HG03045 (cell line): ENCODE results near the gene FHIT.

ENCODE experiments used
- ATAC-seq: cut with Tn5 transposase; IDR thresholded peaks from one replicate; pipeline ENCODE4 v1.9.1; 2021; ENCODE audit warnings: mild to moderate bottlenecking, moderate library complexity; ENCODE audit not compliant: unreplicated experiment

Gene FHIT

DNA sequence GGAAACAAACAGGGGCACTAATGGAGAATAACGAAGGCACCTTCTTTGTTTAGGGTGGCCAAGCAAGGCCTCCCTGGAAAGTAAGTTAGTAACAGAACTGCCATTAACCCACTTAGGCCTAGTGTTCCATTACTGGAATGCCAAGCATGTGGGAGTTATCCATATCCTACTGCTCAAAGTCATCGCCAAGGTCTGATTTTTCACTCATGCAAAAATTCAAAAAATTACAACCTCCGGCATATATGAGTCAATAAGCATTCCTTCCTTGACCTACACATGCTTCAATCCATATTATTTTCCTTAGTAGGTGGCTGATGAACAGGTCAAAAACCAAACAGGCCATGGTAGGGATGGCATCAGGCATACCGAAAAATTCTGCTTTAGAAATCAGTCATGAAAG, 1097.2 kb downstream of the FHIT start:
- ATAC-seq = no peak

DNA sequence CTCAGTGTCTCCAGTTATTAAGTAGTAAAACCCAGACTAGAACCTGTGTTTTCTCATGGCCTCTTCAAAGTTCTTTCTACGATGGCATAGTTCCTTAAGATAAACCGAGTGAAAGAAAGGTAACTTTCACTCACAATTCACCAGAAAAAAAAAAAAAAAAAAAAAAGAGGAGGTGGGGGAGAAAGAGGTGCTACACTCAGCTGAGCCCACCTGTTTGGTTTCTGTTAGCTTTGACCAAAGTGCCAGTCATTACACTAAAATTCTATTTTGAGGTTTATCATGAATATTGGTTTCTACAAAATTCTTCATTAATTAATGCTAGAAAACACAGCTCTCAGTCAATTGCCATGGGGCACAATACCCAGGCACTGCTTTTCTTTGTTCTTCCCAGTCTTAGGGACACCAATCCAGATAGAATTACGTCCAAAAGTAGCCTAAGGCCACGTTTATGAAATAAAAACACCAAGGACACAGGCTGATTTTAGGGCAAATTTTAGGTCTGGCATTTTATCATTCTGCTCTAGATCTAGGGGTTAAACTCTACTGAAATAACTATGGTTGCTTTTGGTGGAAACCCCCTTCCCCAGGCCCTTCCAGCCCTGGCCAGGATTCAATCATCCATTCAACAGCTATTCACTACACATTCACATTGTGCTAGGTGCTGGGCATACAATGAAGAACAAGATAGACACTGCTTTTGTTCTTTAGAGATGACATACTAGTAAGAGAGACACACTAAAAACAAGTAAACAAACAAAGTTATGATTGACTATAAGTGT, 1097.8 kb downstream of the FHIT start:
- ATAC-seq = no peak

DNA sequence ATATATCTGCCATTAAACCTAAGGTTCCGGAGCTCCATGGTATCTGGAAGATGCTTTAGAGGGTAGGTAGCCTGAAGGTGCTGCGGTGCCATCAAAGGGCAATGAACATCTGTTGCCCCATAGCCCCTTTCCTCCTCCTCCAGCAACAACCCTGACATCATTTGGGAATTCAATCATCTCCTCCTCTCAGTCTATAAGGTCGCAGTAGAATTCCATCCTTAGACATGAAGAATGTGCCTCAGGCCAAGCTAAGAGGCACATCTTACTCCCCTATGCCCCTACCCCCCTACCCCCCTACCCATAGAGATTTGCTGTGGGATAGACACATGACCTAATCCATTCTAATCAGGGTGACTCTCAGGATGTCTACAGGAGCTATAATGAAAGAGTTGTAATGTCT, 1101.8 kb downstream of the FHIT start:
- no peak for ATAC-seq

DNA sequence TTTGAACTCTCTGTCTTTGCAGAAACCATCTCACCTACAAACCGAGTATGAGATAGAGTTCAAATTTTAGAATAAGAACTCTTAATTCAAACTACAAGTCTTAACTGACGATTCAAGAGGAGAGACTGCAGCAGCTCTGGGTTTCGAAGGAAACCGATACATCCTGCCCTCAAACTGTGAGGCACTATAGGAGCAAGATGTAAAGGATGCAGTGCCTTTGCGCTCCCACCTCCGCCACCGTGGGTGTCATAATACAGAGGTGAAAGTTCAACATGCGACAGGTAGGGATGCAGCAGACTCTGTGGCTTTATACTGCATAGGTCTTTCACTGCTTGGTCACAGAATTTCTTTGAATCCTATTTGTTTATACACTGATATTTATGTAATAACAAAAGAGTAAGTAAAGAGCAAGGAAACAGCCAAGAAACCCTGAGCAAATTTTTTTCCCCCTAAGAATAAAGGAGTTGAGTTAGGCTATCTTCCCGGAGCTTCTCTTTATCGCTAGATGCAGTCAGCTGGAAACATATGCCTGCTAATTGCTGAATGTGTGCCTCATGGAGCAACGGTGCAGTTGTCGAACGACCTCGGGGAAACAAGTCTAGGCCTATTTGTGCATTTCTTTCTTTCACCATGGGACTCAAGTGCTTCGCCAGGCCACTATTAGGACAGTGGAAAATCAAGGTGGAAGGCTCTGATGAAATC, 1103.9 kb downstream of the FHIT start:
- ATAC-seq = no peak

DNA sequence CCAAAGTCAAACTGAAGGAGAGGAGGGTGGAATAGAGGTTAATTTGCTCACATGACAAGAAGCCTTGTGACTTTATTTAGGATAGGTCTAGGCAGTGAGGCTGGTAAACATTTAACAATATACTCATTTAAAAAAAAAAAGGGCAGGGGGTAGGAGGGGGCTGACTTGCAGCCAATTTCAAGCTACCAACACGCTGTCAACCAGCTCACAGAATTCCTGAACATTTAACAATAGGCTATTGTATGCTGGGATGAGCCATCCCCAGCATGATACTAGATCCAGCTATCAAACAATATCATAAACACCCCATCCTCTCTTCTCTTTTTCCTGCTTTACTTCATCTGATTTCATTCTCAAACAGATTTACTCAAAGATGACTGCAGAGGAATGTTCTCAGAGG, 1105.1 kb downstream of the FHIT start:
- ATAC-seq = no peak

DNA sequence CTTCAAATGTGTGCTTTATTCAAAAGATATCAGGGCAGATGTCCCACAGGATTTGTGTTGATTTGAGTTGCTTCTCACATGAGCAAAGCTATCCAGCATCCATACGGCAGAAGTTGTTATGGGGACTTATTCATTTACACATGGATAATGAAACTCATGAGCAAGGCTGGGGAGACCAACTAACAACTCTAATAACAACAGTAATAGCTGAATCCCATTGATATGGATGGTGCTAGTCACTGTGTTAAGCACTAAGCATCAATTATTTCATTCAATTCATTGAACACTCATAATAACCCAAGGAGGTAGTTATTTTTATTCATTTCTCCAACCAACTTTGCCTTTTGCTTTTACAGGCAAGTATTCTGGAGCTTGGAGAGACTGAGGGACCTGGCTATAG, 1107.2 kb downstream of the FHIT start:
- ATAC-seq = no peak

DNA sequence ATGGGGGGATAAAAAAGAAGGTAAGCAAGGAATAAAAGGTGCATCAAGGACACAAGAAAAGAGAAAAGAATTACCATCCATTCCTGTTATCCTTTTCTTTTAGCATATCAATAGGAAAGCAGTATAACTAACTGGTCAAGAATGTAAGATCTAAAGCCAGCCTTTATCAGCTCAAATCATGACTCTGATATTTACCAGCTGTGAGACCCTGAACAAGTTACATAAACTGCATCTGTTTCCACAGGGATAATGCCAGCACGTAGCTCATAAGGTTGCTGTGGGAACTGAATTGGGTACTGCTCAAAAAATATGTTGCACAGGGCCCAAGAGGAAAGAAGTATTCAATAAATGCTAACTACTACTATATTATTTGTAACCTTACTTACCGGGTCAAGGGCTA, 1109.2 kb downstream of the FHIT start:
- ATAC-seq = no peak

DNA sequence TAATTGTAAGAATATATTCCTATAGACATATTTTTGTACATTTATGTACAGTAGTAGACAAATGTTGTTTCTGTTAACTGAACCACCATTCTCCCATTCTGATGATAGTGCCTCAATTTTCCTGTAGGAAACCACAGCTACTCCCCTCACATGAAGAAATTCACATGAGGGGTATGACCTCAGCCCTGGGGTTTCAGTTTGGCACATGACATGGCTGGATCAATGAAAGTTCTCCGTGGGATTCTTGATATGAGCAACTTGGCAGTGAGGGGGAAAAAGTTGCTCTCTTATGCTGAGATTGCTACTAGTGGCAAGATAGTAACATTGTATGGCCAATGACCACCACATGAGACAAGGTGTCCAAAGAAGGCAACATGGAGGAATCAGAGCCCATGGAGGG, 1111.1 kb downstream of the FHIT start:
- no peak for ATAC-seq

DNA sequence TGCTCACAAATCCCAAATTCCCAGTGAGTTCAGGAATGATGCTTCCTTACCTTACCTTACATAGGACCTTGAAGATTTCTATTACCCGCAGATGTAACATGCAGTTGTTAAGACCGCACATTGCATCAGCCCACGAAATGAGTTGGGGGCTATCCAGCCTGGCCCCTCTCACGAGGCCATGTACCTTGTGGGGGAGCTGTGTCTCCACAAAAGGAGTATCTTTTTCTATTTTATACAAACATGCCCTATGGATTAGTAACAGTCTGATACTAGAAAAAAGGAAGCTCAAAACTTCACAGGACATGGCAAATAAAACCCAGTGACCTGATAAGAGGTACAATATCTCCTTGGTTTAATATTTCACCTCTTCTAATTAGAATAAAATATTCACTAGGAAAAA, 1114.7 kb downstream of the FHIT start:
- ATAC-seq = no peak

DNA sequence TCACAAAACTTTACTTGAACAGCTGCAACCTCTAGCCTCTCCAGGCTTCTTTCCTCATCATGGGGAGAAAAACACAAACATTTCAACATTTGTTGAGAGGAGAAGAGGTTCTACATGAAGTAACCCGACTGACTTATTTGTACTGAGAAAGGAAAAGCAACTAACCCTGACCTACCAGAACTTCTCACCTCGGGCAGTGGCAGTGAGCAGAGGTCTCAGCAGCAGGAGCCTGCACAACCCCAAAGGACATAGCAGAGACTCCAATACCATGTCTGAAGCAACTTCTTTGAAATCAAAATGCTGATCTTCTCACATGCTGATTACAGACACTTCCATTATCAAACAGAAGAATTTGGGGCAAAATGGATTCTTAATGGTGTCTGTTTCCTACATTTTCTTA, 1115.8 kb downstream of the FHIT start:
- no peak for ATAC-seq

DNA sequence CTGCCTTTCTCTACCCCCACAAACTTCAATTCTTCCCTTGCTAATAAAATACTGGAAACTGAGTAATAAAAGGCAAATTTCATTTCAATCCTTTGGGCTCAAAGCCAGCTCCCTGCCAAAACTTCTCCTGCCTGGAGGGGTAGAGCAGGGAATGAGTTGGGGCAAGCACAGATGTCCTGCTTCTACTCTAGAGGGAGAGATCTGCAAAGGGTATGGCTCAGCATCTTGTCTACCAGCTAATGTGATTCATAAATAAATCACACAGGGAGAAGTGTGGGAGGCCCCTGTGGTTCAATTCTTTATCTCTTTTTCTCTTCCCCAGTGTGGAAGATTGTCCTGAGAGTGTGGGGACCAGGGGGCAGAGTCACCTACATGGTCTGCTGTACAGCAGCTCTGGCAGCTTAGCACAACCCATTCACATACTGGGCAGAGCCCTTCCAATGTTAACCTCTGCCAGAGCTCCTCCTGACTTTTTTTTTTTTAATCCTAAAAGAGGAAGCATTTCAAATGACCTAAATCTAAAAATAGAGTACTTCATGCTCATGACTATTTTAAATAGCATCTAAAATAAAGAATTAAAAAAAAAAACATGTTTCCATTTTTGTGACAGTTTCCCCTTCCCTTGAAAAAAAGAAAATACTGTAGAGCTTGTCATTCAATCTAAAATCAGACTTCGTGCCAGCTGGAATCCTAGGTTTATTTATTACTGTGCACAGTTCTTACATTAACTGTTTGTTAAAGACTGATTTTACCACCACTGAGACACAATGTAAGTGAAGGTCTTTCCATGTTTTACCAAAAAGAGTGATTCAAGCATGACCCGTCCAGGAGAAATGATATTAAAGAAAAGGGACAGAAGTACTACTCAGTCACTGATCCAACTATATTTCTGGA, 1117.7 kb downstream of the FHIT start:
- ATAC-seq = no peak

DNA sequence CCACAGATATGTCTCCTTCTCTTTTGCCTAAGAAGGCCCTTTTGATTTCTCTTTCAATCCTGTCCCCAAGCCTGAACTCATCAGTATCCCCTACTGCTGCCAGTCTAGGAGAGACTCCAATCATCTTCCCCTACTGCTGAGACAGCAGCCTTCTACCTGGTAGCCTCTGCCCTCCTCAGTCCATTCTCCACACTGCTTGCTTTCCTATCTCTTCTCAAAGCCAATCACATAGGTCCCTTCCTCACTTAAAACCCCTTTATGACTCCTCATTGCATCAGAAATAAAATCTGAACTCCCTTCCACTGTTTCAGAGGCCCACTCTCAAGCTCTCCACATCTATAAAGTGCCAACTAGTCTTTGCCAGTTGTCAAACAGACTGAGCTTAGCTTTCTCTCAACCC, 1119.6 kb downstream of the FHIT start:
- ATAC-seq = no peak

DNA sequence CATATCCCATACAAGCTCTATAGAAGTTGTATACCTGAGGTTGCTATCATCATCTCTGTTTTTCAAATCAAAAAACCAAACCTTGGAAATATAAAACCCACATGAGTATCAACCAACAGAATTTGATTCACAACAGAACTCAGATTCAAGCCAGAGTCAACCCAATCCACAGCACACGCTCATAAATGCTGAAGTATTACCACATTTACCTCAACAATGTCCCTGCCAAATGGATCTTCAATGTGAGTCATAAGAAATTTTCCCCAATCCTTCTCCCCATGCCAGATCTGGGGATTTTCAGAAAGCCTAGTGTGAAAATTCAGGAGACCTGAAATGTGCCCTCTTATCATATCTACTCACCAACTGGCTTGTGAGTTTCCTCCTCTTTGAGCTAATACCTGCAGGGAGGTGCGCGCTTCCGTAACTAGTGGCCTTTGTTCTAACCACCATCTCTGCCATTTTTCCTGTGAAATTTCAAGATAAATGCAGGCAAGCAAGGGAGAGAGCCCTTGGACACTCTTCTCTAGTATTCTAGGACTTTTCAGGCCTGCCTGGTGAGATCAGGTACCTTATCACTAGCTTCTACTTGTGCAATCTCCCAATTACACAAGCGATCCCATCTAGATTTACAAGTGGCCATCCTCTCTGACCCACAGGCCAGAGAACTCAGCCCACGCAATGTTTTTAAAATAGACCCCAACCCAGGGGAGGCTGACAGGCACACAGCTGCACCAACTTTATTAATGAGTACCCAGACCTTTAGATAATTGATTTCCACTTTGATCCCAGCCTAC, 1124.5 kb downstream of the FHIT start:
- ATAC-seq = no peak

DNA sequence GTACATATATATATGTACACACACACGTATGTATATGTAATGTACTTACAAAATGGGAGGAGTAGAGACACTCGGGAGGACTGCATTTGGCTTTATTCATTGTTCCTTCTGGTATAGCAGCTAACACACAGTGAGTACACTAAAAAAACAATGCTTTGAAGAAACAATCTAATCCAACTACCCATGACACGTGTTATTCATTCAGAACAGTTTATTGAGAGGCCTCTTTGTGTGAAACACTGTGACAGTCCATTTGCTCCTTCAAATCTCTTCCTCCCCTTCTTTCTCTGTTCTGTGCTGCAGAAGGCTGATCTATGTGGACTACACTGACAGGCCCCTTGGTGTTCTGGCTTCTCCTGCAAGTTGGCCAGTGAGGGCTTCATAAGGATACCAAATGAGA, 1125.6 kb downstream of the FHIT start:
- ATAC-seq = no peak

DNA sequence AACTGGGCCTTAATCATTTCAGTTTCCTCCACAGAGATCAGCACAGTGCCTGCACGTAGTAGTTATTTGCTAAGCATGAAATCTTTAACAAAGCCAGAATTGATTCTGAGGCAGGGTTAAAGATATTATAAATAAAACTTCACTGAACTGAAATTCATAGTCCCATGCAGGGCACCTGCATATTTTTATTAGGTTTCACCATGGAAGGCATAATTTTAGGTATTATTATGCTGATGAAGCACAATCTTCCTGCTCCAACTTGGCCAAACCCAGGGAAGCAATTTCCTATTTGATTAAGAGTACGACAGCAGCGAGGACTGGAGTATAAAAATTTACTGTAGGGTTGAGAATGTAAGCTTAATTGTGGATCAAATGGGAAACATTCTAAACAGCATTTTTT, 1131.0 kb downstream of the FHIT start:
- ATAC-seq = no peak

DNA sequence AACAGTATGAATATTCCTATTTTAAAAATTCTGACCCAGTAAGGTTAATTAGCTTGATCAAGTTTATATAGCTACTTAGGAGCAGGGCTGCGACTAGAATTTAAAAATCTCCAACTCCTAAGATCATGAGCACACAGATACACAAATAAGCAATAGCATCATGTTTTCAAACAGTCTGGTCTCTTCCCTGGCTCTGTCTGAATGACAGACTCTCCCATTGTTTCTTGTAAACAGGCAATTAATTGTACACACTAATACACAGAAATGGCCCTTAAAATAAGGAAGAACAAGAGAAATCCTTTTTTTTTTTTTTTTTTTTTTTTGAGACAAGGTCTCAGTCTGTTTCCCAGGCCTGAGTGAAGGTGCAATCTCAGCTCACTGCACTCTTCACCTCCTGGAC, 1137.1 kb downstream of the FHIT start:
- no peak for ATAC-seq

DNA sequence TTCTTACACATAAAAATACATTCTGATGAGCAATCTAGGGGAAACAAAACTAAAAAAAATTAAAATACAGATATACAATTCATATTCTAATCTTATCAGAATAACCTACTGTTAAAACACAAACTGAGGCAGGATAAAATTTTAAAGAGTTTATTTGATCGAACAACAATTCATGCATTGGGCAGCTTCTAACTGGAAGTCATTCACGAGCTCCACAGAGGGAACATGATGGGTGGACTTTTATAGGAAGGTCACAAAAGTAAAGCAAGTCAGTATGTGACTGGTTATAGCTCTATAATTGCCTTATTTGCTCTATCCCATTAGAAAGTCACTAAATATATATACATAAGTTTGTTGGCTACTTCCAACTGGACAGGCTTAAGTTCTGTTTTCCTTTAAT, 1144.0 kb downstream of the FHIT start:
- ATAC-seq = no peak

DNA sequence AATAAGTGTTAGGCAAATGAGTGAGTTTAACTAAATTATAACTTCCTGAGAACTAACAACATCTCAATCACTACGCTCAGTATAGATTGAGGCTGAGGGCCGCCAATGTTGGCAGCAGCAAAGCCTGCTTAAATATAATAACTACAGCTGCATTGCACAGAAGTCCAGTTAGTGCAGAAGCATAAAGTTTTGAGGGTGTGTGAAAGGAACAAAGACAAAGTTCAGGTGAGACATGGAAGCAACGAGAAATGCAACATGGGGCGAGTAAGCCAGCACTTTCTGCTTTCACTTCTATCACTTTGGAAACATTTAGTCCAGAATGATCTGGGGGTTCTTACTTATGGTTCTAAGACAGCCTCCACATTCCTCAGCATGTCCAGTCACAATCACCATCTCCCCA, 1149.1 kb downstream of the FHIT start:
- ATAC-seq = no peak

DNA sequence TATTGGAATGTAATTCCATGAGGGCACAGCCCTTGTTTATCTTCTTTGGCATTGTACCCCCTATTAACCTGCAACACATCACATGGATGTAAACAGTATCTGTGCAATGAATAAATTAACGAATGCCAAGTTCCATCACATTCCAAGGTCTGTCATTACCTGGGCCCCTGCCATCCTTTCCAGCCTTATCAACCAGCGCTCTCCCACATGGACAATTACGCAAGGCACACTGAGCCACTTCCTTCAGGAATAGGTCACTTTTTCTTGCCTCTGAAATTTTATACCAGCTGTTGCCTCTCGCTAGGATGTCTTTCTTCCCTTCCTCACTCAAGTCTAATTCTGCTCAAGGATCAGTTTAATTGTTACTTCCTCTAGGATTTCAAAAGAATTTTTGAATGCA, 1149.6 kb downstream of the FHIT start:
- ATAC-seq = no peak

DNA sequence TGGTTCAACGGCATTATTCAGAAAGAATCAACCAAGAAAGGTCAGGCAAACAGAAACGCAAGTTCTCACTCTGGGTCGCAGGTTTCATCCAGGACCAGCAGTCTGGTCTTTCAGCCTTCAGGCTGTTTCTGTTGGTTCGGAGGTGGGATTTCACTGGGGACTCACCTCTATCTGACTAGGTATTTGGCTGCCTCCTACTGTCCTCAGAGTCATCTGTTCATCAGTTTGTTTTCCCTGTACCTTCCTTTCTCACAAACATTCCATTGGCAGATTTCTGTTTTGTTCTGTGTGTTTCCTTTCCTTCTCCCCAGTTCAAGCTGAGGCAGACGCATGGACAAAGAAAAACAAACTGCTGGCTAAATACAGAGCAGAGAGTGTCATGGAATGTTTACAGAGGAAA, 1154.8 kb downstream of the FHIT start:
- no peak for ATAC-seq

DNA sequence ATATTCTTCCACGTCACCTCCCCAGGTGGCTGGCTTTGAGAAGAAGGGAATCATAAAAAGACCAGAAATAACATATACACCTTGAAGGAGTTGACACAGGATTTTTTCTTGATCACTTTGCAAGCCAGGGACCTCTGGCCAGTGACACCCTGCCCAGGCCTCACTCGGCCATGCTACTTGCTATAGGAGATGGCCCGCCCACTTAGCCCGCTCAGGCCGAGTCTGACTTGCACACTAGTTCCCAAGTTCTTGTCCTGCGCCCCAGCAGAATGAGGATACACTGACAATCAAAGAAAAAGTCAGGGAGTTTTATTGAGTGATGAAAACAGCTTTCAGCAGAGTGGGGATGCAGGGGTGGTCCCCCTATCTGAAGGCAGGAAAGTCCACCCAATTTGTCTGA, 1155.3 kb downstream of the FHIT start:
- ATAC-seq = no peak
